ENCODE results near the gene ATOX1. TPM values are rescaled to one million over a fixed set of nuclear protein-coding genes. Genes with fewer than 3 reads are reported as not detected.

ATOX1 gene
- total and polyA plus RNA-seq, 2 experiments from 2014 or later: 68.2 to 190 TPM

GRCh38 chr5:151721087-151721646 lies 37.3 kb downstream of the ATOX1 start:
- Histone ChIP-seq H3K4me1 (ENCODE audit: low read depth) (no peaks in the 10 kb centered on the region), H3K9me3 (ENCODE audit: low read depth) (no peaks in the 10 kb centered on the region), H3K27me3 (no peaks in the 10 kb centered on the region), H3K36me3 (no peaks in the 10 kb centered on the region), H3K27ac (no peak overlapping the region), H3K4me3 (no peak overlapping the region)
- DNase-seq (ENCODE audit: low read depth in 1 of 2, low spot score in 1 of 2): no peak
- no peak for TF ChIP-seq CTCF (IDR thresholded peaks at IDR 0.05; ENCODE audit: low read depth, low read length)

GRCh38 chr5:151720215-151720614 lies 38.2 kb downstream of the ATOX1 start:
- no peaks in the 10 kb centered on the region for H3K36me3 ChIP-seq
- H3K4me1 ChIP-seq (ENCODE audit: low read depth): no peaks in the 10 kb centered on the region
- H3K9me3 ChIP-seq (ENCODE audit: low read depth): no peaks in the 10 kb centered on the region
- TF ChIP-seq CTCF (IDR thresholded peaks at IDR 0.05; ENCODE audit: low read depth, low read length): no peak
- no peak for DNase-seq (ENCODE audit: low read depth in 1 of 2, low spot score in 1 of 2)
- no peak overlapping the region for H3K4me3 ChIP-seq
- H3K27ac ChIP-seq: no peak overlapping the region
- H3K27me3 ChIP-seq: no peaks in the 10 kb centered on the region

- H3K36me3 ChIP-seq: no peaks in the 10 kb centered on the region
- no peaks in the 10 kb centered on the region for H3K27me3 ChIP-seq
- no peak overlapping the region for H3K27ac ChIP-seq
- TF ChIP-seq CTCF (IDR thresholded peaks at IDR 0.05; ENCODE audit: low read depth, low read length): peak; percentile 66
- H3K9me3 ChIP-seq (ENCODE audit: low read depth): no peaks in the 10 kb centered on the region
- peak in 1 of 2 donors; percentile 75 for DNase-seq (ENCODE audit: low read depth in 1 of 2, low spot score in 1 of 2)
- no peaks in the 10 kb centered on the region for H3K4me1 ChIP-seq (ENCODE audit: low read depth)
- no peak overlapping the region for H3K4me3 ChIP-seq
Measured at GRCh38 chr5:151719228-151720000, 39.0 kb downstream of the ATOX1 start.

GRCh38 chr5:151718646-151719045 lies 39.8 kb downstream of the ATOX1 start:
- H3K36me3 ChIP-seq: no peaks in the 10 kb centered on the region
- TF ChIP-seq CTCF (IDR thresholded peaks at IDR 0.05; ENCODE audit: low read depth, low read length): no peak
- H3K9me3 ChIP-seq (ENCODE audit: low read depth): no peaks in the 10 kb centered on the region
- H3K4me1 ChIP-seq (ENCODE audit: low read depth): no peaks in the 10 kb centered on the region
- DNase-seq (ENCODE audit: low read depth in 1 of 2, low spot score in 1 of 2): peak in 1 of 2 donors; percentile 58
- H3K4me3 ChIP-seq: no peak overlapping the region
- H3K27me3 ChIP-seq: no peaks in the 10 kb centered on the region
- H3K27ac ChIP-seq: no peak overlapping the region

- Histone ChIP-seq H3K4me1 (ENCODE audit: low read depth) (no peaks in the 10 kb centered on the region), H3K9me3 (ENCODE audit: low read depth) (no peaks in the 10 kb centered on the region), H3K27ac (no peak overlapping the region), H3K36me3 (no peaks in the 10 kb centered on the region), H3K27me3 (no peaks in the 10 kb centered on the region), H3K4me3 (no peak overlapping the region)
- no peak for TF ChIP-seq CTCF (IDR thresholded peaks at IDR 0.05; ENCODE audit: low read depth, low read length)
- DNase-seq (ENCODE audit: low read depth in 1 of 2, low spot score in 1 of 2): no peak
Measured at GRCh38 chr5:151718153-151718552, 40.3 kb downstream of the ATOX1 start.
